ENCODE data around the gene GH1. TPM values are rescaled to one million over a fixed set of nuclear protein-coding genes. Genes with fewer than 3 reads are reported as not detected.

The GH1 gene
- polyA plus RNA-seq, 1 of the 3 experiments (the other 2 are of a cell fraction), result not detected

DNA sequence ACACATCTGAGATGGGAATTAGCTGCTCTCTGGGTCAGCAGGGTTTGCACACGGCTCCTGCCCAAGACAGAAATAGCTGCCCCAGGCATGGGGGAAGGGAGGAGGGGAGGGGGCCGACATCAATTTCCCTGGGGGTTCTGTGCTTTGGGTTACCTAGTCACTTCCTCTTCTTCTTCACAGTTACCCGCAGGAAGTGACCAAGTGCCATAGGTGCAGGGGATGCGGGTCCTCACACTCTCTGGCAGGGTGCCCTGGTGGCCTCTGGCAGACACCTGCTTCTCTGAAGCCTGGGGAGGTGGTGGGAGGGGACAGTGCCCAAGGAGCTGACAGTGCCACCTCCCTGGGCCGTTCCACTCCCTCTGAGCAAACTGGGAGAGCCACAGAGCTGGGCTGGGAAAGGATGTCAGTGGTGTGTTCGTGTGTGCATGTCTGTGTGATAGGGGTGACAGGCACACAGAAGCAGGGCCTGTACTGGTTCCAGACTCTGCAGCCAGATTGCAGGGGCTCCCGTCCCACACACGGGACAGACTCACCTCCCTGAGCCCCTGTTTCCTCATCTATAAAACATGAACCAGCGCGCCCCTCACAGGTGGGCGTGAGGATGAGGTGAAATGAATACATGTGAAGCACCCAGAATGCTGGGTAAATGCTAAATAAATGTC, 35.9 kb upstream of the GH1 start:
- TF ChIP-seq IRF3 (IDR thresholded peaks at IDR 0.05; ENCODE audit: low read depth, low read length), result no peak
- no peak for TF ChIP-seq SIN3A (IDR thresholded peaks at IDR 0.05; ENCODE audit: borderline replicate concordance, low read depth, low read length)
- TF ChIP-seq, protein P1, sequence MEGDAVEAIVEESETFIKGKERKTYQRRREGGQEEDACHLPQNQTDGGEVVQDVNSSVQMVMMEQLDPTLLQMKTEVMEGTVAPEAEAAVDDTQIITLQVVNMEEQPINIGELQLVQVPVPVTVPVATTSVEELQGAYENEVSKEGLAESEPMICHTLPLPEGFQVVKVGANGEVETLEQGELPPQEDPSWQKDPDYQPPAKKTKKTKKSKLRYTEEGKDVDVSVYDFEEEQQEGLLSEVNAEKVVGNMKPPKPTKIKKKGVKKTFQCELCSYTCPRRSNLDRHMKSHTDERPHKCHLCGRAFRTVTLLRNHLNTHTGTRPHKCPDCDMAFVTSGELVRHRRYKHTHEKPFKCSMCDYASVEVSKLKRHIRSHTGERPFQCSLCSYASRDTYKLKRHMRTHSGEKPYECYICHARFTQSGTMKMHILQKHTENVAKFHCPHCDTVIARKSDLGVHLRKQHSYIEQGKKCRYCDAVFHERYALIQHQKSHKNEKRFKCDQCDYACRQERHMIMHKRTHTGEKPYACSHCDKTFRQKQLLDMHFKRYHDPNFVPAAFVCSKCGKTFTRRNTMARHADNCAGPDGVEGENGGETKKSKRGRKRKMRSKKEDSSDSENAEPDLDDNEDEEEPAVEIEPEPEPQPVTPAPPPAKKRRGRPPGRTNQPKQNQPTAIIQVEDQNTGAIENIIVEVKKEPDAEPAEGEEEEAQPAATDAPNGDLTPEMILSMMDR (IDR thresholded peaks at IDR 0.05), result no peak
- TF ChIP-seq TAF1 (IDR thresholded peaks at IDR 0.05; ENCODE audit: borderline replicate concordance, low read depth, low read length), result no peak
- TF ChIP-seq RCOR1 (IDR thresholded peaks at IDR 0.05; ENCODE audit: low read length), result no peak
- TF ChIP-seq ELF1 (IDR thresholded peaks at IDR 0.05), result no peak
- TF ChIP-seq, protein P2, sequence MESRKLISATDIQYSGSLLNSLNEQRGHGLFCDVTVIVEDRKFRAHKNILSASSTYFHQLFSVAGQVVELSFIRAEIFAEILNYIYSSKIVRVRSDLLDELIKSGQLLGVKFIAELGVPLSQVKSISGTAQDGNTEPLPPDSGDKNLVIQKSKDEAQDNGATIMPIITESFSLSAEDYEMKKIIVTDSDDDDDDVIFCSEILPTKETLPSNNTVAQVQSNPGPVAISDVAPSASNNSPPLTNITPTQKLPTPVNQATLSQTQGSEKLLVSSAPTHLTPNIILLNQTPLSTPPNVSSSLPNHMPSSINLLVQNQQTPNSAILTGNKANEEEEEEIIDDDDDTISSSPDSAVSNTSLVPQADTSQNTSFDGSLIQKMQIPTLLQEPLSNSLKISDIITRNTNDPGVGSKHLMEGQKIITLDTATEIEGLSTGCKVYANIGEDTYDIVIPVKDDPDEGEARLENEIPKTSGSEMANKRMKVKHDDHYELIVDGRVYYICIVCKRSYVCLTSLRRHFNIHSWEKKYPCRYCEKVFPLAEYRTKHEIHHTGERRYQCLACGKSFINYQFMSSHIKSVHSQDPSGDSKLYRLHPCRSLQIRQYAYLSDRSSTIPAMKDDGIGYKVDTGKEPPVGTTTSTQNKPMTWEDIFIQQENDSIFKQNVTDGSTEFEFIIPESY (IDR thresholded peaks at IDR 0.05; ENCODE audit: borderline replicate concordance, low read depth), result no peak
- TF ChIP-seq SMC3 (IDR thresholded peaks at IDR 0.05; ENCODE audit: low read depth, low read length), result no peak
- TF ChIP-seq EP300 (IDR thresholded peaks at IDR 0.05; ENCODE audit: borderline replicate concordance in 1 of 2, low read depth in 1 of 2, low read length in 1 of 2), result no peak
- no peak for TF ChIP-seq MEF2A (IDR thresholded peaks at IDR 0.05; ENCODE audit: borderline replicate concordance, low read depth)
- no peak for TF ChIP-seq MXI1 (IDR thresholded peaks at IDR 0.05; ENCODE audit: low read depth, low read length)
- TF ChIP-seq FOSL2 (IDR thresholded peaks at IDR 0.05; ENCODE audit: borderline replicate concordance, low read depth), result no peak
- TF ChIP-seq GABPA (IDR thresholded peaks at IDR 0.05; ENCODE audit: low read depth), result no peak
- no peak for TF ChIP-seq JUND (IDR thresholded peaks at IDR 0.05)
- TF ChIP-seq TCF12 (IDR thresholded peaks at IDR 0.05), result no peak
- TF ChIP-seq, protein P3, sequence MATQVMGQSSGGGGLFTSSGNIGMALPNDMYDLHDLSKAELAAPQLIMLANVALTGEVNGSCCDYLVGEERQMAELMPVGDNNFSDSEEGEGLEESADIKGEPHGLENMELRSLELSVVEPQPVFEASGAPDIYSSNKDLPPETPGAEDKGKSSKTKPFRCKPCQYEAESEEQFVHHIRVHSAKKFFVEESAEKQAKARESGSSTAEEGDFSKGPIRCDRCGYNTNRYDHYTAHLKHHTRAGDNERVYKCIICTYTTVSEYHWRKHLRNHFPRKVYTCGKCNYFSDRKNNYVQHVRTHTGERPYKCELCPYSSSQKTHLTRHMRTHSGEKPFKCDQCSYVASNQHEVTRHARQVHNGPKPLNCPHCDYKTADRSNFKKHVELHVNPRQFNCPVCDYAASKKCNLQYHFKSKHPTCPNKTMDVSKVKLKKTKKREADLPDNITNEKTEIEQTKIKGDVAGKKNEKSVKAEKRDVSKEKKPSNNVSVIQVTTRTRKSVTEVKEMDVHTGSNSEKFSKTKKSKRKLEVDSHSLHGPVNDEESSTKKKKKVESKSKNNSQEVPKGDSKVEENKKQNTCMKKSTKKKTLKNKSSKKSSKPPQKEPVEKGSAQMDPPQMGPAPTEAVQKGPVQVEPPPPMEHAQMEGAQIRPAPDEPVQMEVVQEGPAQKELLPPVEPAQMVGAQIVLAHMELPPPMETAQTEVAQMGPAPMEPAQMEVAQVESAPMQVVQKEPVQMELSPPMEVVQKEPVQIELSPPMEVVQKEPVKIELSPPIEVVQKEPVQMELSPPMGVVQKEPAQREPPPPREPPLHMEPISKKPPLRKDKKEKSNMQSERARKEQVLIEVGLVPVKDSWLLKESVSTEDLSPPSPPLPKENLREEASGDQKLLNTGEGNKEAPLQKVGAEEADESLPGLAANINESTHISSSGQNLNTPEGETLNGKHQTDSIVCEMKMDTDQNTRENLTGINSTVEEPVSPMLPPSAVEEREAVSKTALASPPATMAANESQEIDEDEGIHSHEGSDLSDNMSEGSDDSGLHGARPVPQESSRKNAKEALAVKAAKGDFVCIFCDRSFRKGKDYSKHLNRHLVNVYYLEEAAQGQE (IDR thresholded peaks at IDR 0.05; ENCODE audit: low read depth, low read length), result no peak
- TF ChIP-seq, protein P4, sequence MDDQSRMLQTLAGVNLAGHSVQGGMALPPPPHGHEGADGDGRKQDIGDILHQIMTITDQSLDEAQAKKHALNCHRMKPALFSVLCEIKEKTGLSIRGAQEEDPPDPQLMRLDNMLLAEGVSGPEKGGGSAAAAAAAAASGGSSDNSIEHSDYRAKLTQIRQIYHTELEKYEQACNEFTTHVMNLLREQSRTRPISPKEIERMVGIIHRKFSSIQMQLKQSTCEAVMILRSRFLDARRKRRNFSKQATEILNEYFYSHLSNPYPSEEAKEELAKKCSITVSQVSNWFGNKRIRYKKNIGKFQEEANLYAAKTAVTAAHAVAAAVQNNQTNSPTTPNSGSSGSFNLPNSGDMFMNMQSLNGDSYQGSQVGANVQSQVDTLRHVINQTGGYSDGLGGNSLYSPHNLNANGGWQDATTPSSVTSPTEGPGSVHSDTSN (IDR thresholded peaks at IDR 0.05), result no peak
- TF ChIP-seq FOXJ3 (CRISPR knock-in tag; IDR thresholded peaks at IDR 0.05), result no peak
- TF ChIP-seq, protein P5, sequence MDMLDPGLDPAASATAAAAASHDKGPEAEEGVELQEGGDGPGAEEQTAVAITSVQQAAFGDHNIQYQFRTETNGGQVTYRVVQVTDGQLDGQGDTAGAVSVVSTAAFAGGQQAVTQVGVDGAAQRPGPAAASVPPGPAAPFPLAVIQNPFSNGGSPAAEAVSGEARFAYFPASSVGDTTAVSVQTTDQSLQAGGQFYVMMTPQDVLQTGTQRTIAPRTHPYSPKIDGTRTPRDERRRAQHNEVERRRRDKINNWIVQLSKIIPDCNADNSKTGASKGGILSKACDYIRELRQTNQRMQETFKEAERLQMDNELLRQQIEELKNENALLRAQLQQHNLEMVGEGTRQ (IDR thresholded peaks at IDR 0.05; ENCODE audit: borderline replicate concordance, low read depth, low read length), result no peak
- TF ChIP-seq USF1 (IDR thresholded peaks at IDR 0.05; ENCODE audit: borderline replicate concordance, low read depth), result no peak
- H4K20me1 ChIP-seq (ENCODE audit: insufficient read depth), result no peaks in the 10 kb centered on the region
- no peak overlapping the region for H3K4me2 ChIP-seq
- ChIA-PET CTCF (interaction anchor here (0.6 to 7.9 kb wide), 10 partner anchors 8 to 179 kb away, joined by 3 to 69 read pairs (median 5); partner anchors contain the start of genes CSHL1 and GH1), POLR2A (no interaction called here)
- H2AFZ ChIP-seq (ENCODE audit: low read depth), result no peak overlapping the region
- H3K9me2 ChIP-seq, result no peaks in the 10 kb centered on the region
- peaks cover 6% of the 10 kb centered on the region; the same call in 1 of the 2 replicates for H3K27me3 ChIP-seq (ENCODE audit: insufficient read depth)
- DNase-seq, result peak; percentile 61
- no peaks in the 10 kb centered on the region for H3K9me3 ChIP-seq
- H3K79me2 ChIP-seq (ENCODE audit: insufficient read depth), result no peaks in the 10 kb centered on the region
- no peak overlapping the region for H3K9ac ChIP-seq
- H3K4me3 ChIP-seq (ENCODE audit: low read depth in 2 of 2, low read length in 1 of 2), result no peak overlapping the region
- no peaks in the 10 kb centered on the region for H3F3A ChIP-seq (replicated peaks; ENCODE audit: insufficient read depth)
- no peaks in the 10 kb centered on the region for H3K36me3 ChIP-seq (replicated peaks in 1 of 2; ENCODE audit: control insufficient read depth in 1 of 2, insufficient read depth in 2 of 2, low read length in 1 of 2)
- no peak overlapping the region for H3K27ac ChIP-seq (ENCODE audit: low read depth in 2 of 2, low read length in 1 of 2)
- 47% methylated on average over 11 of the region's 11 CpGs for WGBS (ENCODE audit: low lambda C conversion rate)
- H3K4me1 ChIP-seq (ENCODE audit: control insufficient read depth in 1 of 2, insufficient read depth in 2 of 2, low read depth in 1 of 2, low read length in 1 of 2), result peaks cover 0 to 13% of the 10 kb centered on the region in 2 experiments; a peak in 1 of 4 replicates

All from SK-N-SH (cell line).